Measurements from ENCODE around the gene PPIF.
"Not testable (repeated sequence)": the region's sequence is repeated elsewhere in the genome, so short reads cannot be mapped to it uniquely, and the experiment has no call there.

Gene PPIF

DNA sequence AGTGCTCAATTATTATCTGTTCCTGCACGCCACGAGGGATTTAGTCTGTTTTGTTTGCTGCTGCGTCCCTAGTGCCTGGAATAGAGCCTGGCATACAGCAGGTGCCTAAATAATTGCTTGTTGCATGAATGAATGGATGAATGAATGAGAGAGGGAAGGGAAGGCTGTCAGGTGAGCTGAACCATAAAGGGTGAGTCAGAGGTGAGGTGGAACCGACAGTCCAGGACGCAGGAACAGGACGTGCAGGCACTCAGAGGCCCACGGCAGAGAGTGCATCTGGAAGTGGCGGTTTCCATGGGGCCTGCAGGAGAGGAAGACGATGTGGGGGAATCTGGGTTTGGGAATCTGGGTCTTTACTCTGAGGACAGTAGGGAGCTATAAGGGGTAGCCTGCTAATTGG lies 17.7 kb upstream of the PPIF start:
- POLR2A ChIA-PET (ENCODE audit: low non-redundant PET), result no interaction called here
- CTCF ChIA-PET, result no interaction called here
- no peak overlapping the region for H3K27ac ChIP-seq

DNA sequence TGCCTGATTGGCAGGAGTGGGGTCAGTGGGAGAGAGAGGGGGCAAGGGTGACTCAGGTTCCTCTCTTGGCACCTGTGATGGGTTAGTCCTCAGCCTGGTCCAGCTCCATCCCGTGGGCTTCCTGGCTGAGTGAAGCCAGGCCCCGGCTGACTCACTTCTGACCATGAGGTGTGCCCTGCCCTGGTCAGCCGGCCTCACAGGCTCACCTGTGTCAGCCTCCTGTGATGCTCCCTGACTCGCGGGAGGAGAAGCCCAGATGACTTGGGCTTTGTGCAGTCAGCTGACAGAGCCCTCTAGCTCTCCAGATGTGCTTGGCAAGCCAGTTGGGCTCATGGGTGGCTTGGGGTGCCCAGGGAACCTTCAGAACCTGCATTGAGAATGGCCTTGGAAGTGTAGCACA lies 16.0 kb upstream of the PPIF start:
- POLR2A ChIA-PET (ENCODE audit: low non-redundant PET), result no interaction called here
- CTCF ChIA-PET, result no interaction called here
- no peak for DNase-seq (ENCODE audit: low spot score)

More for the DNA sequence above, 17.7 kb upstream of the PPIF start:
- peak; percentile 35 for DNase-seq (ENCODE audit: low spot score)
- TF ChIP-seq, protein P1, sequence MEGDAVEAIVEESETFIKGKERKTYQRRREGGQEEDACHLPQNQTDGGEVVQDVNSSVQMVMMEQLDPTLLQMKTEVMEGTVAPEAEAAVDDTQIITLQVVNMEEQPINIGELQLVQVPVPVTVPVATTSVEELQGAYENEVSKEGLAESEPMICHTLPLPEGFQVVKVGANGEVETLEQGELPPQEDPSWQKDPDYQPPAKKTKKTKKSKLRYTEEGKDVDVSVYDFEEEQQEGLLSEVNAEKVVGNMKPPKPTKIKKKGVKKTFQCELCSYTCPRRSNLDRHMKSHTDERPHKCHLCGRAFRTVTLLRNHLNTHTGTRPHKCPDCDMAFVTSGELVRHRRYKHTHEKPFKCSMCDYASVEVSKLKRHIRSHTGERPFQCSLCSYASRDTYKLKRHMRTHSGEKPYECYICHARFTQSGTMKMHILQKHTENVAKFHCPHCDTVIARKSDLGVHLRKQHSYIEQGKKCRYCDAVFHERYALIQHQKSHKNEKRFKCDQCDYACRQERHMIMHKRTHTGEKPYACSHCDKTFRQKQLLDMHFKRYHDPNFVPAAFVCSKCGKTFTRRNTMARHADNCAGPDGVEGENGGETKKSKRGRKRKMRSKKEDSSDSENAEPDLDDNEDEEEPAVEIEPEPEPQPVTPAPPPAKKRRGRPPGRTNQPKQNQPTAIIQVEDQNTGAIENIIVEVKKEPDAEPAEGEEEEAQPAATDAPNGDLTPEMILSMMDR (conservative IDR thresholded peaks at IDR 0.05; ENCODE audit: low read depth), result no peak

DNA sequence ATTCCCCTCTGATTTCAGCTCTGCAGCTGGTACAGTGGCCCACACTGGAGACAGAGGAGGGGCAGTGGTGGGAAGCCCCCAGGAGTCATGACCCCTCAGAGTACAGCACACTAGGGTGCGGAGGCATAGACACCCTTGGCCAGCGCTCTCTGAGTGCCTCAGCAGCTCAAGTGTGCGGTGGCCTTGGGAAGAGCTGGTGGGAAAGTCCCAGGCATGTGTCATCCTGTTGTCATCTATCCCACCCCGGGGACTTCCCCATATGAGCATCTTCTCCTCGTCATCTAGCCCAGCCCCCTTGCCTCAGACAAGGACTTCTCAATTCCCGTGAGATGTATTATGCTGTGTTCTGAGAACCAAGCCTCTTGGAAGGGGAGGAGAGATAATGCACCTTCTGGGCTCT lies 15.6 kb upstream of the PPIF start:
- ChIA-PET CTCF (no interaction called here), POLR2A (ENCODE audit: low non-redundant PET) (no interaction called here)
- TF ChIP-seq, protein P1 (conservative IDR thresholded peaks at IDR 0.05; ENCODE audit: low read depth), result no peak
- peak; percentile 46 for DNase-seq (ENCODE audit: low spot score)
- no peak overlapping the region for H3K27ac ChIP-seq

More for the DNA sequence above, 16.0 kb upstream of the PPIF start:
- no peak overlapping the region for H3K27ac ChIP-seq
- TF ChIP-seq, protein P1 (conservative IDR thresholded peaks at IDR 0.05; ENCODE audit: low read depth), result no peak

DNA sequence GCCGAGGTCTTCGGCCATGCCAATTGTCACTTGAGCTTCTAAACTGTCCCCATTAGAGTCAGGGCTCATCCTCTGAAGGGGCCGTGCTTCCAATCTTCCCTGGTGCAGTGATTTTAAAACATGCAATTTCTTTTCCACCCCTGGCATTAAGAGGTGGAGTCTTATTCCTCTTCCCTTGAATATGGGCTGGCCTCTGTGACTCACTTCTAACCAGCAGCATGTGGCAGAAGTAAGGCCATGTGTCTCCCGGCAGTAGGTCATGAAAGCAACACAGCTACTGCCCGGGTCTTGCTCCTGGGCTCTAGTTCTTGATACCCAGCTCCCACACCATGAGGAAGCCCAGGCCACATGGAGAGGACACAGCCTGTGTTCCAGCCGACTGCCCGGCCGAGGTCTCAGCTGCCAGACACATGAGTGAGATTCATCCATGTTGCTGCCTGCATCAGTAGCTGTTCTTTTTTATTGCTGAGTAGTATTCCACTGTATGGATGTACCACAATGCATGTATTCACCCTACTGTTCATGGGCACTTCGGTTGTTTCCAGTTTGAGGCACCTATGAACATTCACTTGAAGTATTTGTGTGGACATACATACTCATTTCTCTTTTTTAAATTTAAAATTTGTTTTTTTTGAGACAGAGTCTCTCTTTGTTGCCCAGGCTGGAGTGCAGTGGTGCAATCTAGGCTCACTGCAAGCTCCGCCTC lies 14.5 kb upstream of the PPIF start:
- peak overlapping the region; percentile 53; the same call in 1 of the 2 replicates for H3K27ac ChIP-seq
- POLR2A ChIA-PET (ENCODE audit: low non-redundant PET); DNase-seq (ENCODE audit: low spot score): not testable (repeated sequence)
- CTCF ChIA-PET, result interaction anchor here (0.6 kb wide), 1 partner anchor 1198 kb away, joined by 3 read pairs; no protein-coding TSS in a partner anchor

DNA sequence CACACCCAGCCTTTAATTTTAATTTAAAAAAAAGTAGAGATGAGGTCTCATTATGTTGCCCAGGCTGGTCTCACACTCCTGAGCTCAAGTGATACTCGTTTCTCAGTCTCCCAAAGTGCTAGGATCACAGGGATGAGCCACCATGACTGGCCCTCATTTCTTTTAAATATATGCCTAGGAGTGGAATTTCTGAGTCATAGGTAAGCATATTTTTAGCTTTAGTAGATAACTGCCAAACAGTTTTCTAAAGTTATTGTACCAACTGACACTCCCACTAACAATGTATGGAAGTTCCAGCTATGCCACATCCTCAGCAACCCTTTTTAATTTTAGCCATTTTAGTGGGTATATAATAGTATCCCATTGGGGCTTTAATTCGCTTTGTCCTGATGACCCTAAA lies 13.8 kb upstream of the PPIF start:
- DNase-seq (ENCODE audit: low spot score), result peak; percentile 51
- peak overlapping the region; percentile 53; the same call in 1 of the 2 replicates for H3K27ac ChIP-seq
- CTCF ChIA-PET, result no interaction called here
- TF ChIP-seq, protein P1 (conservative IDR thresholded peaks at IDR 0.05; ENCODE audit: low read depth), result no peak
- POLR2A ChIA-PET (ENCODE audit: low non-redundant PET), result no interaction called here

DNA sequence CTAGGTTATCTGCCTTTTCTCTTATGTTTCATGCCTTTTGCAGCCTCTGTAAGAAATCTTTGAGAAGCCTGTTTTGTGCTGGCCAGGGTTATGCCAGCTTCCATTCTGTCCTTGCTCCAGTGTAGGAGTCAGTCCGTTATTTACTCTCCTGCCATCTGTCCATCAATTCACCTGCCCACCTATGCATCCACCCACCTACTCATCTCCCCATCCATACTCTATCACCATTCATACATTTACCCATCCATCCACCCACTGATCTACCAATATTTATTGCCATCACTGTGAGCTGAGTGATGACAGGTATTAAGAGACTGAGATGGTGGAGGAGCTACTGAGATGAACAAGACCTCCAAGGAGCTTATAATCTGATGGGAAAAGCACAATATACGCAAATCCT lies 12.7 kb upstream of the PPIF start:
- no peak for DNase-seq (ENCODE audit: low spot score)
- TF ChIP-seq, protein P1 (conservative IDR thresholded peaks at IDR 0.05; ENCODE audit: low read depth), result no peak
- no peak overlapping the region for H3K27ac ChIP-seq
- POLR2A ChIA-PET (ENCODE audit: low non-redundant PET), result interaction anchor here (1.5 kb wide), 1 partner anchor 10 kb away, joined by 6 read pairs; no protein-coding TSS in a partner anchor
- CTCF ChIA-PET, result interaction anchor here (0.8 to 1.6 kb wide), 2 partner anchors 11 to 12 kb away, joined by 4 read pairs; no protein-coding TSS in a partner anchor

DNA sequence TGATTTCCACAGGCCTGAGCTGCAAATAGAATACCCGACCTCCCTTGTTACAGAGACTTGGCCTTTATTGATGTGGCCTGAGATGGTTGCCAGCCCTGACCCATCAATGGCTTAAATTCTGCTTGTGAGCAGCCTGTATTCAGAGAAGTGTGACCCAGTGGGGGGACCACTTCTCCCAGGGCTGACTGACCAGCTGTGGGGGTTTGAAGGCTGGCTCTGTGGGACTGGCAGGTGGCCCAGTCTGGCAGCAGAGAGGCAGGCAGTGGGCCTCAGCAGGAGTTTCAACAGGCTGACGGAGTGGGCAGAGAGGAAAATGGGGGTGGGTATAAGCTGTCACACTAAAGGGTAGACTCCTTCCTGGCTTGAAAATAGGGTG lies 12.2 kb upstream of the PPIF start:
- CTCF ChIA-PET, result interaction anchor here (1.6 kb wide), 1 partner anchor 12 kb away, joined by 4 read pairs; no protein-coding TSS in a partner anchor
- no peak overlapping the region for H3K27ac ChIP-seq
- no peak for DNase-seq (ENCODE audit: low spot score)
- POLR2A ChIA-PET (ENCODE audit: low non-redundant PET), result interaction anchor here (0.6 to 1.5 kb wide), 2 partner anchors 10 to 260 kb away, joined by 3 to 6 read pairs; no protein-coding TSS in a partner anchor
- TF ChIP-seq, protein P1 (conservative IDR thresholded peaks at IDR 0.05; ENCODE audit: low read depth), result no peak
